ENCODE data around the gene ELMO1. TPM values are rescaled to one million over a fixed set of nuclear protein-coding genes. Genes with fewer than 3 reads are reported as not detected.

Gene ELMO1
- total and polyA plus RNA-seq, 11 donors = 6.9 to 38.6 (median 14.7) TPM

DNA sequence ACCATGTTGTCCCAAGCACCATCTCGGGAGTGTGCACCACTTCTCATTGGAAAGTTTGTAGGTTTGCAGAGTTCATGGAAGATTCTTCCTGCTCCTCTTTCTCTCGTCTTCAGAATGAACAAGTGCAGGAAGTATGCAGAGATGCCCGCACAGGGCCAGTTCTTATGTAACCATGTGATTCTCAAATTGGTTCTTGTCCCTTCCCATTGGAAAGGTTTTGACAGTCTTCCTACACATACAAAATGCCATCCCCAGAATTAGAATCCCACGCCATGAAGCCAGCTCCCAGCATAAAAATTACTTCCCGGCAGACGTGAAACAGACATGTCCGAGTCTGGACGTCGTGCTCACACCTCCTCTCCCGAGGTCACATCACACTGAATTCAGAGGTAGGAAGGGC lies 251.6 kb downstream of the ELMO1 start:
- ATAC-seq = no peak

DNA sequence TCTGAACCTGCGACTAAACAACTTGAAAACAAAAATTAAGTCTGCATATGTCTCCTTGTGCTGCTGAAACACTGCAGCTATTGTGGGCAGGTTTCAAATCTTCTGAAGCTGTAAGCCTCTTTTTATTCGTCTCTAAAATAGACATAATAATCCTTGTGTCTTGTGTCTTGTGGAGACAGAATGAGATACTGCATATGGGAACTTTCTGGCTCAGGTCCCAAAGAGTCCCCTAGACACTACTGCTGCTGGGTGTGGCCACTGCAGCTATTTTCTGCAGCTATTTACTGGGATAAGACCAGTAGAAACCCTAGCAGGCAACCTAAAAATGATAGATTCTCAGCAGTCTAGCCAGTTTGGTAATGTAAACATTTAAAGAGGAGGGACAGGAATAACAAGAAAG lies 252.0 kb downstream of the ELMO1 start:
- DNase-seq (no peak), ATAC-seq (no peak)
- Histone ChIP-seq H3K36me3 (peaks cover 0 to 36% (median 0%) of the 10 kb centered on the region in 9 donors), H3K9me3 (no peaks in the 10 kb centered on the region), H3K27me3 (no peaks in the 10 kb centered on the region), H3K4me3 (no peak overlapping the region), H3K4me1 (peaks cover 0 to 74% (median 32%) of the 10 kb centered on the region in 12 donors), H3K27ac (no peak overlapping the region)
- WGBS, 4 donors = 38 to 60% (median 45%) methylated on average over 2 of the region's 2 CpGs
- TF ChIP-seq, protein P1, sequence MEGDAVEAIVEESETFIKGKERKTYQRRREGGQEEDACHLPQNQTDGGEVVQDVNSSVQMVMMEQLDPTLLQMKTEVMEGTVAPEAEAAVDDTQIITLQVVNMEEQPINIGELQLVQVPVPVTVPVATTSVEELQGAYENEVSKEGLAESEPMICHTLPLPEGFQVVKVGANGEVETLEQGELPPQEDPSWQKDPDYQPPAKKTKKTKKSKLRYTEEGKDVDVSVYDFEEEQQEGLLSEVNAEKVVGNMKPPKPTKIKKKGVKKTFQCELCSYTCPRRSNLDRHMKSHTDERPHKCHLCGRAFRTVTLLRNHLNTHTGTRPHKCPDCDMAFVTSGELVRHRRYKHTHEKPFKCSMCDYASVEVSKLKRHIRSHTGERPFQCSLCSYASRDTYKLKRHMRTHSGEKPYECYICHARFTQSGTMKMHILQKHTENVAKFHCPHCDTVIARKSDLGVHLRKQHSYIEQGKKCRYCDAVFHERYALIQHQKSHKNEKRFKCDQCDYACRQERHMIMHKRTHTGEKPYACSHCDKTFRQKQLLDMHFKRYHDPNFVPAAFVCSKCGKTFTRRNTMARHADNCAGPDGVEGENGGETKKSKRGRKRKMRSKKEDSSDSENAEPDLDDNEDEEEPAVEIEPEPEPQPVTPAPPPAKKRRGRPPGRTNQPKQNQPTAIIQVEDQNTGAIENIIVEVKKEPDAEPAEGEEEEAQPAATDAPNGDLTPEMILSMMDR (IDR thresholded peaks at IDR 0.05) = no peak
- TF ChIP-seq POLR2A (IDR thresholded peaks at IDR 0.05) = no peak
- intact Hi-C loops (cut with DNase I) = loop anchor here in 8 of 10 donors (5.0 to 10.0 kb wide), 7 partner anchors 164 to 754 kb away; no protein-coding TSS in a partner anchor

More for the DNA sequence above, 251.6 kb downstream of the ELMO1 start:
- Histone ChIP-seq H3K27me3 (no peaks in the 10 kb centered on the region), H3K9me3 (no peaks in the 10 kb centered on the region), H3K36me3 (peaks cover 0 to 36% (median 0%) of the 10 kb centered on the region in 9 donors), H3K4me3 (no peak overlapping the region), H3K4me1 (peaks cover 0 to 76% (median 32%) of the 10 kb centered on the region in 12 donors), H3K27ac (no peak overlapping the region)
- WGBS, 4 donors = 71 to 78% (median 73%) methylated on average over 10 of the region's 10 CpGs
- intact Hi-C loops (cut with DNase I) = loop anchor here in 8 of 10 donors (5.0 to 10.0 kb wide), 7 partner anchors 165 to 755 kb away; no protein-coding TSS in a partner anchor
- no peak for DNase-seq
- TF ChIP-seq POLR2A (IDR thresholded peaks at IDR 0.05) = no peak
- TF ChIP-seq, protein P1 (IDR thresholded peaks at IDR 0.05) = no peak

DNA sequence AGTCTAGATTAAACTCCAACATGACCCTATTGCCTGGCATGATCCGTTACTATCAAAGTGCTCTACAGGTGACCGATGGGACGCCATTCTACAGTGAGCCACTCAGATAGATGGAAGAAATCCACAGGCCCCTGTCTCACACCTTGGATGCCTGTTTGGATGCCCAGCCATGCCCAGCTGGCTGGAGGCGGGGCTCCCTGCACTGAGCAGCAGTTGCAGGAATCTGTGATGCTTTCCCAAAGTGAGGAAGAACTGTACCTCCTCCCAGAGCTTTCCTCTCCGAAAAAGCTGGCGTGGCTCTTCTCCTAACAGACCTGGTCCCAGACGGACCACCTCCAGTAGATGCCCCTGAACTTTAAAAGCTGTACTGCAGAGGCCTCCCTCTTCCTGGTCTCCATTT lies 253.3 kb downstream of the ELMO1 start:
- H3K9me3 ChIP-seq = no peaks in the 10 kb centered on the region

DNA sequence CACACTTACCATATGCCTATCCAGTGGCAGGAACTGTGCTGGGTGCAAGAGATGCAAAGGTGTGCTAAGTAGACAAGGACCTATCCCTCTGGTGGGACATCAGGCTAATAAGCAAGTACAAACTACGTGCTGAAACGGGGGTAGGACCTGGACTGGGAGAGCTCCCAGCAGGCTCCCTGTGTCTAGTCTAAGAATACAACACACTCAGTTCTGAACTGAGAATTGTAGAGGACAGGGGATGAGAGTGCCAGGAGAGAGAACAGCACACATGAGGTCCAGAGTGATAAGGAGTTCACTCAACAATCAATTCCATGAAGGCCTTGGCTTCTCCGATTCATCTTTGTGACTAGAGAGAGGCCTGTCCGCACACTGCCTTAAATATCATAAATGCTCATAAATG lies 253.7 kb downstream of the ELMO1 start:
- peaks cover 0 to 61% (median 29%) of the 10 kb centered on the region in 12 donors for H3K4me1 ChIP-seq
- DNase-seq (no peak), ATAC-seq (peak; percentile 31 to 57 (median 38))
- peaks cover 0 to 32% (median 0%) of the 10 kb centered on the region in 9 donors for H3K36me3 ChIP-seq
- H3K27ac ChIP-seq = no peak overlapping the region
- H3K4me3 ChIP-seq = no peak overlapping the region
- intact Hi-C loops (cut with DNase I) = loop anchor here in 8 of 10 donors (5.0 to 10.0 kb wide), 7 partner anchors 163 to 753 kb away; no protein-coding TSS in a partner anchor
- no peak for TF ChIP-seq POLR2A (IDR thresholded peaks at IDR 0.05)
- TF ChIP-seq, protein P1 (IDR thresholded peaks at IDR 0.05) = no peak
- no peaks in the 10 kb centered on the region for H3K27me3 ChIP-seq
- no peaks in the 10 kb centered on the region for H3K9me3 ChIP-seq
- WGBS, 4 donors = 74 to 89% (median 84%) methylated on average over 4 of the region's 4 CpGs

More for the DNA sequence above, 253.3 kb downstream of the ELMO1 start:
- no peak for DNase-seq
- intact Hi-C loops (cut with DNase I) = loop anchor here in 8 of 10 donors (5.0 to 10.0 kb wide), 7 partner anchors 163 to 753 kb away; no protein-coding TSS in a partner anchor
- no peaks in the 10 kb centered on the region for H3K27me3 ChIP-seq
- WGBS, 4 donors = 77 to 99% (median 90%) methylated on average over 5 to 7 of the region's 7 CpGs
- no peak overlapping the region for H3K27ac ChIP-seq
- TF ChIP-seq, protein P1 (IDR thresholded peaks at IDR 0.05) = no peak
- TF ChIP-seq POLR2A (IDR thresholded peaks at IDR 0.05) = no peak
- H3K4me3 ChIP-seq = no peak overlapping the region
- peaks cover 0 to 62% (median 29%) of the 10 kb centered on the region in 12 donors for H3K4me1 ChIP-seq
- ATAC-seq = no peak
- peaks cover 0 to 33% (median 0%) of the 10 kb centered on the region in 9 donors for H3K36me3 ChIP-seq

Measured in heart left ventricle (tissue), 16 donors.